ENCODE data around the gene PMCH.
"Not testable (repeated sequence)": the region's sequence is repeated elsewhere in the genome, so short reads cannot be mapped to it uniquely, and the experiment has no call there.

PMCH gene, protein sequence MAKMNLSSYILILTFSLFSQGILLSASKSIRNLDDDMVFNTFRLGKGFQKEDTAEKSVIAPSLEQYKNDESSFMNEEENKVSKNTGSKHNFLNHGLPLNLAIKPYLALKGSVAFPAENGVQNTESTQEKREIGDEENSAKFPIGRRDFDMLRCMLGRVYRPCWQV

DNA sequence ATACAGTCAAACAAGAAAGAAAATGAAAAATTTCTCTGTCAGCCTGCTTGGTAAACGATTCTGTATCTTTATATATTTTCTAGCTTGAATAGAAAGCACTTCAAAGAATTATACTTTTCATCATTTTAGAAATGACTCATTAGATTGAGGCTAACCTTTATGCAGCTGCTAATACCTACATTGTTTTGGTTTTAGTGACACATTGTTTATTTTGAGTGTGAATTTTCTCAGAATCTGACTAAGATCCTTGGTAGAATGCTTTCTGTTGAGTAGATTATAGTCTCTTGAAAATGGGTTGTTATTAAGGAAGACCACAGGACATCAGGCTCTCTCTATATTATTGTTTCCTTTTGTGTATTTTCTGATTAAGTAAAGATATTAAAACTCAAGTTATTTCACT is at the start of gene PMCH:
TSS of gene PMCH (minus strand) at position 45 of the 400 bp plus-strand sequence. CDS start 63 bp downstream, outside the sequence.
- DNase-seq: no peak

DNA sequence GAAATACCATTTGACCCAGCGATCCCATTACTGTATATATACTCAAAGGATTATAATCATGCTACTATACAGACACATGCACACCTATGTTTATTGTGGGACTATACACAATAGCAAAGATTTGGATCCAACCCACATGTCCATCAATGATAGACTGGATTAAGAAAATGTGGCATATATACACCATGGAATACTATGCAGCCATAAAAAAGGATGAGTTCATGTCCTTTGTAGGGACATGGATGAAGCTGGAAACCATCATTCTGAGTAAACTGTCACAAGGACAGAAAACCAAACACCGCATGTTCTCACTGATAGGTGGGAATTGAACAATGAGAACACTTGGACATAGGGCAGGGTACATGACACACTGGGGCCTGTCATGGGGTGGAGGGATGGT is 43.2 kb upstream of the PMCH start:
- DNase-seq: not testable (repeated sequence)

DNA sequence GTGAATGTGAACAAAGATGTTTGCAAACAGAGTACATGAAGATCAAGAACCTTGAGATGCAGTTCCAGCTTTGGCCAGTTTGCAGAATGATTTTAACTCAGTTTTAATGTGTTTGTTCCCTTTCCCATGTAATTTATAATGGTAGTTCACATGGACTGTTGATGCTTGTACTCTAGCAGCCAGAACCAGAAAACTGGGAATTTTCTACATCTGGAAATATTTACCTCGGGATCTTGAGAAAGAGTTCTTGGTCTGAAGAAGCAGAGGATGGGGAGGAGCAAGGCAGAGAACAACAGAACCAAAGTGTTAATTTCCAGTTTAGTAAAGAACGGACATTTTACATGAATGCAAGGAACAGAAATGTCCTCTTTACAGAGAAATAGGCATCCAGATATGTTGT is 37.0 kb upstream of the PMCH start:
- no peak for DNase-seq

DNA sequence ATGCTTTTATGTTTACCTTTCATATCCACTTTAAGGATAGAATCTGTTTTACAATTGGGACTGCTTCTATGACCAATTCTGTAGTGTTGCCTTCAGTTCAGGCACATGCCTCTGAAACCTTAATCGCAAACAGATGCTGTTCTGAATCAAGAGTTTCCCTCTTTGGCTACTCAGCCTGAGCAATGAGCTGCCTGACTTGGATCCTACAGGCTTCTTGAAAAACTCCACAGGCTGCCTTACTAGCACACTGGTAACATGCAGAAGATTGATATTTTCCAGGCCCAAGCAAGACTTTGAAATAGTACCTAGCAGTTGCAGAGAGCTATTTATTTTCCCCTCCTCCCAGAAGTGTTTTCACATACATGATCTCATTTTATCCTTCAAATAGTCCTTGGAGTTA is 34.8 kb upstream of the PMCH start:
- DNase-seq: no peak

DNA sequence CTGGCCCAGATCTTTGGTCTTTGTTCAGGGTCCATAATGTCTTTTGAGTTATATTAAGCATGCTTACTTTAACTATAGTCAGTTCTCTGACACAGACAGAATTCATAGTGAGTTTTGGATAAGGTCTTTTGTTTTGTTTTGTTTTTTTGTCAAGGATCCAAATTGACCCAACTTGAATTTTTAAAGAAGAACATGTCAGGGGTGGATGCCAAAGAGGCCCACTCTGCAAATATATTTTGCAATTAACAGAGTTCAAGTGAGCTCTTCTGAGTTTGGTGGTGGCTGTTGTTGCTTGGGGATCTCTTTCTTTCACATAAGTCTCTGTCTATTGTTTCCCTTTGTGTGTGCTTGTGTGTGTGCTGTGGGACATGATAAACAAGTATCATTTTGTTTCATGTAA is 34.4 kb upstream of the PMCH start:
- DNase-seq: no peak

DNA sequence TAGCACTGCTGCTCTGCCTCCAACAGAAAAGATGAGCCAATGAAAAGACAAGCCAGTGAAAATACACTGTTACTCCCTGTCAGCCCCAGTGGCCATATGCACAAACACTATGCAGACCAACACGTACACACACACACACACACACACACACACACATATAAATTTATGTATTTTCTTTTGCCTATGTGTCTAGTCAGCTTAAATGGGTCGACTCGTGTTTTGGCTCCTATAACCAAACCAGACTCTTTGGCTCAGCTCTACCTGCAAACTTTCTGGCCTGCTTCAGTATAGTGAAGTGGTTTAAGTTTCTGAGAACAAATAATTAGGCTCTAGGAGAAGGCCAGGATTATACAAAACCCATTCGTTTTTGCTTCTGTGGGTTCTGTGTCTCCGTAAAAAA is 30.3 kb upstream of the PMCH start:
- no peak for DNase-seq

DNA sequence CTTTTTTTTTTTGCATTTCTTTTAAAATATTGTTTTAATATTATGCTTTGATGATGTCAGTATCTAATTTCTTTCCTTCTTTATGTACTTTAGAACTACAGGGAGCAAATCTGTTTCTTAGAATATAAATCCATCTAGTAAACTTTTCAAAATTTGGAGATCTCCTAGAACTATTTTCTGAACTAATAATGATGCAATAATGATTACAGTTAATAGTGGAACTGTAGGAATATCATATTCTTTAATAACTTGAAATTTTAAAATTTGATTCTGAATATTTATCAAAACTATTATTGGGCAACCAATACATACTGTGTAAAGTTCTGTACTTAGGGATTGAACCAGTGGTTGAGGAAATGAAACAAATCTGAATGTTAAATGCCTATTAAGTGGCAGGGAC is 23.1 kb upstream of the PMCH start:
- DNase-seq: no peak

DNA sequence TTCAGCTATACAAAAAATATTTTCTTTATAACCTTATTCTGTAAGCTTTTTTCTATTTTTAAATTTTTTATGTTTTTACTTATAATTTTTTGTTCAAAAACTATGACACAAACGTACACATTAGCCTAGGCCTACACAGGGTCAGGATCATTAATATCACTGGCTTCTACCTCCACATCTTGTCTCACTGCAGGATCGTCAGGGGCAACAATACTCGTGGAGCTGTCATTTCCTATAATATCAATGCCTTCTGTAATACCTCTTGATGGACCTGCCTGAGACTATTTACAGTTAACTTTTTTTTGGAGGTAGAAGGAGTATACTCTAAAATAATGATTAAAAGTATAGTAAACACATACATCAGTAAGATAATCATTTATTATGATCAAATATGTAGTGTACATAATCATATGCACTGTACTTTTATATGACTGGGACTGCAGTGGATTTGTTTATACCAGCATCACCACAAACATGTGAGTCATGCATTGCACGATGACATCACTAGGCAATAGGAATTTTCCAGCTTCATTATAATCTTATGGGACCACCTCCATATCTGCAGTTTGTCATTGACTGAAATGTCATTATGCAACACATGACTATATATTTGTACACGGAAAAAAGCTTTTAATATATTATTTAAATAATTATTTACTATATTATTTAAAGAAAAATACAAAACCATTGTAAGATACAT is 18.5 kb upstream of the PMCH start:
- no peak for DNase-seq

DNA sequence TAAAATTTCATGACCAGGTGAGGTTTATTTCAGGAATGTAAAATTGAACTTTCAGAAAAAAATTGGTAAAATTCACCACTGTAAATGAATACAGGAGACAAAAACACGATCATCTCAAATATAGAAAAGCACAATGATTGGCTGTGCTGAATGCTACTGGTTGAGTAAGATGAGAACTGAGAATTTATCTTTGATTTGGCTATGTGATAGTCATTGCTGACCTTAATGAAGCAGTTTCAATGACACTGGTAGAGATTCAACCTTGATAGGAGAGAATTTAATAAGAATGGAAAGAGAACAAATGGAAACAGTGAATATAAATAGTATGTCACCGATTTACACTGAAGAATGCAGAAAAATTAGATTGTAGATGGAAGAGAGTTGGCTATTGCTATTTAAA is 6.4 kb upstream of the PMCH start:
- DNase-seq: no peak

DNA sequence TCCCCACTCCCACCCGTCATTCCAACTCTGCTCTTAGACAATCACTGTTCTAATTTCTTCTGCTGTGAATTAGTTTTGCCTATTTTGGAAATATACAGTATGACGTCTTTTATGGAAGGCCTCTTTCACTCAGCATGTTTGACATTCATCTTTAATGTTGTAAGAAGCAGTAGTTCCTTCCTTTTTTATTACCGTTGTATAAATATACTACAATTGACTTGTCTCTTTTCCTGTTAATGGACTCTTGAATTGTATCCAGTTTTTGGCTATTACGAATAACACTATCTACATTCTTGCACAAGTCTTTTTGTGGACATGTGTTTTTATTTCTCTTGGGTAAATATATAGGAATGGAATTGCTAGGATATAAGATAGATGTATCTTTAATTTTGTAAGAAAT is 4.9 kb upstream of the PMCH start:
- no peak for DNase-seq

DNA sequence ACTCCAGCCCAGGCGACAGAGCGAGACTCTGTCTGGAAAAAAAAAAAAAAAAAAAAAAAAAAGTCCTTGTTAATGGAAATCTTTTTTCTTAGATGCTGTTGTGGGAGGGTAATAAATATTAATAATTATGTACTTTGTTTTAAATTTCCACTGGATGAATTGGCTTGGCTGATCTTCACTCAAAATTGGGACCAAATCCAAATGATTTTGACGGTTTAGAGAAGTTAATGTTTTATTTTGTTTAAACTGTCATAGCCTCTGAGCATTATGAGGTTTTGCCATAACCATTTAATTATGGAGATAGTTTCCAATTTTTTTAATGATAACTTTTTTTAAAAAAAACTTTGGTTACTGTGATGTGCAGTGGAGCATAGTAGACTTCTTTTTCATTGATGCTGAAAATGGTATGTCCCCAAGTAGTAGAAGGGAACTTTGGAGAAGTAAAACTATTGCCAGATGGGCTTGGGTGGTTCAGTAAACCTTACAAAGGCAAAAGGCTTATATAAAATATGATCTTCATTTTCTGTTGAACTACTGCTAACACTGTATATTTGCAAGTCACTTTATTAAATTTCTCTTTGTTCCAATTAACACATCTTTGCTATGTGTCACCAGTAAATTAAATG is 3.9 kb upstream of the PMCH start:
- no peak for DNase-seq

DNA sequence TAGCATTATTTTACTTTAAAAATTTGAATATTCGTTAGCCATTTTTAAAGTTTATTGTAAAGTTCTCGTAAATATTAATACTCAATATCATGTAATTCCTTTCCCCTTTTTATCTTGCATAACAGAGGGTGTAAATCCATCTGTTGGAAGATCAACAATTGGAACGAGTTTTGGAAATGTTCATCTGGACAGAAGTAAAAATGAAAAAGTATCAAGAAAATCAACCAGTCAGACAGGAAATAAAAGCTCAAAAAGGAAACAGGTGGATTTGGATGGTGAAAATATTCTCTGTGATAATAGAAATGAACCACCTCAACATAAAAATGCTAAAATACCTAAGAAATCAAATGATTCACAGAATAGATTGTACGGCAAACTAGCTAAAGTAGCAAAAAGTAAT is 1.8 kb downstream of the PMCH start:
- DNase-seq: no peak

DNA sequence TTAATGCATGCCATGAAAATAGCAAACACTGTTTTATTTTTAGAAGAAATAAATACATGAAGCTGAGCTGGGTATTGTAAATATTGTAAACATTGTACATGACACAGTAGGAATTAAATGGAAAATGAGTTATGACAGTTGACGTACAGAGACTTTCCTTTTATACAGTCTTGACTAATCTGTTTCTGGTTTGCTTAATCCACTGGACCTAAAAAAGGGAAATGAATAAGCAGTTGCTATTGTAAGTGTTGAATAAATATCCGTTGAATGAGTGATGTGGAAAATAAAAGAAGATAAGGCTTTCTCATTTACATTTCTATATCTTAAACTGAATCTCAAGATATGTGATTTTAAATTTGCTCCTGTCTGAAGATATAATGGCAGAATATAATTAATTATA is 15.0 kb downstream of the PMCH start:
- no peak for DNase-seq

DNA sequence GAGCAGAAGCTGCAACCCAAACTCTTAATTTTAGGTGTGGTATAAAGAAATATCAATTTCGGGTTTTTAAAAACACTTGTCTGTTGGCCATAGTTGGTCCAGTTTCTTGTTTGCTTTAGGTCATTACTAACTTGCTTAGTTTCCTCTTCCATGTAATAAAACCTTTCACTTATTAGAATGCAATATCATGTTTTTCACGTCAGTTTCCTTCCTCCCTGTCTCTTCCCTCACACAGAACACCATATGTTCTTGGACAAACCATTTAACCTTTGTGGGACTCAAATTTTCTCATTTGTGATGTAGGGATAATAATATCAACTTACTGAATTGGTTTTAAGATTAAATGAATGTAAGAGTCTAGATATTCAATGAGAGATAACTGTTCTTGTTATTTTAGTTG is 22.9 kb downstream of the PMCH start:
- no peak for DNase-seq

DNA sequence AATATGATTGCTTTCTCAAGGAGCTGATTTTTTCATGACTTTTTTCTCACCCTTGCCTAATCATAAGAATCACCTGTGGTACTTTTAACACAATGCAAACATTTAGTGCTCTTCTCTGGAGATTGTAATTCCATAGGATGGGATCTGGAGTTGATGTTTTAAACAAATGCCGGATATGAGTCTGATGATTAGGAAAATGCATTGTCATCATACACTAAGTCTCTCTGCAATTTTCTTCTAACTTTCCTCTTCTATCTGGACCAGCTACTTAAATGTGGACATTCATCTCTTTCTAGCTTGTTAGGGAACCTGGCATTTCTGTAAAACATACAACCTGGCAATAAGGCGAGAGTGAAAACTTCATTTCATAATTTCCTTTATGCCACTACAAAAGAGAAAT is 23.5 kb downstream of the PMCH start:
- DNase-seq: no peak

DNA sequence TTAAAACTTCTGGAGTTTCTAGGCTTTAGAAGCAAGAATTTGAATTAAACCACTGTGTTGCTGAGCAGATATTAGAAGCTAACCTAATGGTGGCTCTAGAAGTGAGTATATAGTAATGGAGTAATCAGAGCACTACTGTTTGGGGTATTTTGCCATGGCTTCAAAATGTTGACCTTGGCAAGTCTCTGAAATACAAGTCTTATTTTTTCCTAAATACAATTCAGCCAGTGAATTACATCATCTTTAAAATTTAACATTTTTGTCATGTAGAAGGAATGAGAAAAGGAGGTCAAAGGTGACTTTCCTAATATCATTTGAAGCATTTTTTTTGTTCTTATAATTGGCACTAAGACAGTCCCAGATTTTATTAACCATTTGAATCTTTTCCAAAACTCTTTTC is 25.2 kb downstream of the PMCH start:
- no peak for DNase-seq

DNA sequence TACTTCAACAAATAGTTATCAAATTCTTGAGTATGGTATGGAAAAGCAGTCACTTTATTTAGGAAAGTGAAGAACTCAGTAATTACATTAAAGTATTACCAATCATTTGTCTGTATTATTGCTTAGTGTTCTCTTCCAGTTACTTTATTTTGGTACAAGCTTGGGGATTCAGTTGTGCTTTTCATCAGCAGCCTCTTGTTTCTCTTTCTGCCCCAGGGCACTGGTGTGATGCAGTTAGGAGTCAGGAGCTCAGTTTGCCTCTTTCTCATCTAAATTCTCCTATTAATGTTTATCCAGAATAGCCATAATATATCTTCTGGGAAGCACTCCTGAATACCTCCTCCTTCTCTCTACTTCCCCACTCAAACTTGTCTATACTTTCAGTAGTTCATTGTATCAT is 25.7 kb downstream of the PMCH start:
- no peak for DNase-seq

DNA sequence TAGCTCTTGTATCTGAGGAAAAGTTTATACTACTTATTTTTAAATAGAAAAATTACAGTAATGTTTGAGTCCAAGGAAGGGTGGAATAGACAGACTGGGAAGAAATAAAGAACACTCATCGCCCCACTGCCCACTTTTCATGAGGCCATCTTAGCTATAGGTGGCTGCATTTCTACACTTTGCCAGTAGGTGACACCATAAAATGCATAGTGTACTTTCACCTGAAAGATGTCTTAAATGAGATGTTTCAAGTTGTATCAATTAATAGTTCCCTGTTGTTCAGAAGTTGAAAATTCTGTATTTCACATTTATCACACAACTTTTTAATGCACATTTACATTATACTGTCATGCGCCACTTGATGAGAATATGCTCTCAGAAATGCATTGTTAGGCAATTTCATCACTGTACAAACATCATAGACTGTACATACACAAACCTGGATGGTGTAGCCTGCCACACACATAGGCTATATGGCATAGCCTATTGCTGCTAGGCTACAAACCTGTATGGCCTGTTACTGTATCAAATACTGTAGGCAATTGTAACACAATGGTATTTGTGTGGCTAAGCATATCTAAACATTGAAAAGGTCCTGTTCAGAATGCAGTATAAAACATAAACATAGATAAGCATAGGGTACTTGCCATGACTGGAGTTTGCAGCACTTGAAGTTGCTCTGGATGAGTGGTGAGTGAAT is 27.6 kb downstream of the PMCH start:
- DNase-seq: no peak

DNA sequence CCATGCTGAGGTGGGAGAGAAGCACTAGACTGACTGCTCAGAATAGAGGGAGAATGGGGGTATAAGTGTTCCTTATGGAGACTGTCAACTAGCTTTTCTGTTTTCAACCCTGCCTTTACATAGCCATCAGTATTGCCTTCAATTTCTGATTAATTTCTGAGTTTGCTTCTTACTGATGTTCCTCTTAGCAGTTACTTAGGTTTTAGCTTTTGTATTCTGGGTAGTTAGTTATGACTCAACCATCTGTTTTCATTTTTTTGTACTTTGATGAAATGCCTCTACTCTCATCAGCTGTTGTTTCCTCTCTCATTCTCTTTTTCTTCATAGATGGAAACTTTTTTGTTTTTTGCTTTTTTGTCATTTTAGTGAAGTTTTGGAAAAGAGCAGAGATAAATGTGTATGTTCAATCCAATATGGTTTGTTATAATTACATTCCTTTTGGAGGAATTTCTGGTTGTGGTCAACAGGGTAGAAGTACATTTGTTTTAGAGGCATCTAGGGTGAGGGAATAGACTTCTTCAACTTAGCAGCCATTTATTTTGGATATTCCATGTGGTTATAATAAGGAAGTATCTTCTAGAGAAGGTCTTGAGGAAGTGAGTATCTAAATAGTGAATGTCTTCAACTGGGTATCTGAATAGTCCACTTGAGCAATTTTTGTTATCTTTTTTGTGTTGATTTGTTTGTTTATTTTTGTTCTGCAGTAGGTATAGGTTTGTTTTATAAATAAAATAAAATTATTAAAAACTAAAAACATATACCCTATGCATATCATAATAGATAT is 29.6 kb downstream of the PMCH start:
- no peak for DNase-seq

DNA sequence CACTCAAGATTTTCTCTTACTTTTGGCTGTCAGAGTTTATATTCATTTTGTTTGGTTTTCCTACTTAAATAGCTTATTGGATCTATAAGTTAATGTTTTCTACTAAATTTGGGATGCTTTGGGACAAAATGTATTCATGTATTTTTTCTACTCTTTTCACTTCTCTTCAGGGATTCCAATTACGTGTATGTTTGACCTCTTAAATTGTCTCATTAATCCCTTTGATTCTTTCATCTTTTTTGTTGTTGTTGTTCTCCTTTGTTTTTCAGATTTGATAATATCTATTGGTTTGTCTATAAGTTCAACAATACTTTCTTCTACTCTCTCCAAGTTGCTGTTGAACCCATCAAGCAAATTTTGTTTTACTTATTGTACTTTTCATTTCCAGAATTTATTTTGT is 34.2 kb downstream of the PMCH start:
- no peak for DNase-seq

DNA sequence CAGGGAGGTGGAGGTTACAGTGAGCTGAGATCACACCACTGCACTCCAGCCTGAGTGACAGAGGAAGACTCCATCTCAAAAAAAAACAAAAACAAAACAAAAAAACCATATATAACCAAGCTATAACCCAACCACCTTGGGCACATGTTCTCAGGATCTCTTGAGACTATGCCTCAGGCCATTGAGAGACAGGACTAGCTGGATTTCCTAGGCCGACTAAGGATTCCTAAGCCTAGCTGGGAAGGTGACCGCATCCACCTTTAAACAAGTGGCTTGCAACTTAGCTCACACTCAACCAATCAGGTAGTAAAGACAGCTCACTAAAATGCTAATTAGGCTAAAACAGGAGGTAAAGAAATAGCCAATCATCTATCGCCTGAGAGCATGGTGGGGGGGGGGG is 42.4 kb downstream of the PMCH start:
- not testable (repeated sequence) for DNase-seq

DNA sequence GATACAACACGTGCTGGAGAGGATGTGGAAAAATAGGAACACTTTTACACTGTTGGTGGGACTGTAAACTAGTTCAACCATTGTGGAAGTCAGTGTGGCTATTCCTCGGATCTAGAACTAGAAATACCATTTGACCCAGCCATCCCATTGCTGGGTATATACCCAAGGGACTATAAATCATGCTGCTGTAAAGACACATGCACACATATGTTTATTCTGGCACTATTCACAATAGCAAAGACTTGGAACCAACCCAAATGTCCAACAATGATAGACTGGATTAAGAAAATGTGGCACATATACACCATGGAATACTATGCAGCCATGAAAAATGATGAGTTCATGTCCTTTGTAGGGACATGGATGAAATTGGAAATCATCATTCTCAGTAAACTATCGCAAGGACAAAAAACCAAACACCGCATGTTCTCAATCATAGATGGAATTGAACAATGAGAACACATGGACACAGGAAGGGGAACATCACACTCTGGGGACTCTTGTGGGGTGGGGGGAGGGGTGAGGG is 50.5 kb downstream of the PMCH start:
- not testable (repeated sequence) for DNase-seq
